HepG2 (cell line): ENCODE measurements around the gene SKIDA1. TPM values are rescaled to one million over a fixed set of nuclear protein-coding genes. Genes with fewer than 3 reads are reported as not detected.
A peak's percentile ranks its signal among the peaks of the same experiment; 100 is the strongest.

ENCODE experiments used
- DZIP1 ChIP-seq: sonication (generic); formaldehyde crosslinking; IDR thresholded peaks from 2 replicates; pipeline ENCODE4 v1.5.0; 2020; ENCODE audit warnings: mild to moderate bottlenecking, missing genetic modification reagents
- HOXA7 ChIP-seq: sonication (generic); formaldehyde crosslinking; IDR thresholded peaks from 2 replicates; pipeline ENCODE4 v1.8.1; 2022; ENCODE audit warnings: mild to moderate bottlenecking, missing genetic modification reagents, moderate library complexity
- IRX3 ChIP-seq: sonication (generic); formaldehyde crosslinking; IDR thresholded peaks from 2 replicates; pipeline ENCODE4 v1.8.1; 2023; ENCODE audit warnings: mild to moderate bottlenecking, low read depth, missing genetic modification reagents, borderline replicate concordance
- MLLT10 ChIP-seq: sonication (generic); formaldehyde crosslinking; IDR thresholded peaks from 2 replicates; pipeline ENCODE4 v1.4.0; 2020; ENCODE audit warnings: missing genetic modification reagents
- NFIB ChIP-seq: sonication (generic); formaldehyde crosslinking; IDR thresholded peaks from 2 replicates; pipeline ENCODE4 v1.9.0; 2021; ENCODE audit warnings: missing genetic modification reagents, mild to moderate bottlenecking, borderline replicate concordance
- NR3C1 ChIP-seq: sonication (generic); formaldehyde crosslinking; IDR thresholded peaks from 2 replicates; pipeline ENCODE4 v1.4.0; 2020; ENCODE audit warnings: missing genetic modification reagents
- ONECUT2 ChIP-seq: sonication (generic); formaldehyde crosslinking; IDR thresholded peaks from 2 replicates; pipeline ENCODE4 v1.4.0; 2020; ENCODE audit warnings: missing genetic modification reagents
- PCBP1 ChIP-seq: fragments of 200-400 bp; formaldehyde crosslinking; IDR thresholded peaks from 2 replicates; pipeline ENCODE4 v1.6.1; 2017; ENCODE audit warnings: mild to moderate bottlenecking, low read depth, low read length, borderline replicate concordance
- SAP130 ChIP-seq: IDR thresholded peaks from 2 replicates; pipeline ENCODE4 v1.6.1; 2016; ENCODE audit warnings: low read depth
- SP4 ChIP-seq: sonication (generic); formaldehyde crosslinking; IDR thresholded peaks from 2 replicates; pipeline ENCODE4 v1.8.1; 2023; ENCODE audit warnings: mild to moderate bottlenecking, missing genetic modification reagents
- SYNCRIP ChIP-seq: fragments of 200-400 bp; formaldehyde crosslinking; IDR thresholded peaks from 2 replicates; pipeline ENCODE4 v1.6.1; 2018; ENCODE audit warnings: mild to moderate bottlenecking, low read depth, low read length; ENCODE audit not compliant: insufficient read depth
- TBX3 ChIP-seq: fragments of 450-650 bp; IDR thresholded peaks from 2 replicates; pipeline ENCODE4 v1.6.1; 2017; ENCODE audit warnings: antibody characterized with exemption, mild to moderate bottlenecking, inconsistent platforms, borderline replicate concordance
- TRIM22 ChIP-seq: fragments of 450-650 bp; IDR thresholded peaks from 2 replicates; pipeline ENCODE4 v1.6.1; 2017
- ZFY ChIP-seq: sonication (generic); formaldehyde crosslinking; IDR thresholded peaks from 2 replicates; pipeline ENCODE4 v1.4.0; 2020; ENCODE audit warnings: missing genetic modification reagents
- ZNF34 ChIP-seq: sonication (generic); formaldehyde crosslinking; IDR thresholded peaks from 2 replicates; pipeline ENCODE4 v1.4.0; 2020; ENCODE audit warnings: mild to moderate bottlenecking, missing genetic modification reagents, borderline replicate concordance
- ZNF556 ChIP-seq: sonication (generic); formaldehyde crosslinking; IDR thresholded peaks from 2 replicates; pipeline ENCODE4 v1.4.0; 2020; ENCODE audit warnings: mild to moderate bottlenecking, missing genetic modification reagents, borderline replicate concordance
- ZNF609 ChIP-seq: sonication (generic); formaldehyde crosslinking; IDR thresholded peaks from 2 replicates; pipeline ENCODE4 v1.4.0; 2020; ENCODE audit warnings: mild to moderate bottlenecking, missing genetic modification reagents, borderline replicate concordance
- polyA plus RNA-seq, 8 experiments: library from polyadenylated mRNA; depleted of rRNA in 3 of 8; stranded (reverse) in 7 of 8; unstranded in 1 of 8; fragments of >200 nt; fragmentation: Illumina TruSeq in 4 of 8; extraction: Trizol in 4 of 8; gene quantifications; 2 replicates each; pipeline versions ENCODE4 v1.2.1 to v1.2.3, GENCODE V29; 2011 to 2016; ENCODE audit warnings: low read depth in 4 of 8, missing spikeins in 1 of 8, mixed read lengths in 1 of 8; ENCODE audit not compliant: insufficient read depth in 1 of 8
- total RNA-seq, 5 experiments: library from RNA; depleted of rRNA; stranded (reverse); fragments of >200 nt; fragmentation: Illumina TruSeq; extraction: Trizol; gene quantifications; 2 replicates each; pipeline ENCODE4 v1.2.3, GENCODE V29; 2016; ENCODE audit warnings: low read depth in 1 of 5
- TF ChIP-seq, protein P1 (sequence below): sonication (generic); formaldehyde crosslinking; conservative IDR thresholded peaks from 2 replicates; pipeline ENCODE4 v1.4.0; 2020; ENCODE audit warnings: missing genetic modification reagents
- TF ChIP-seq, protein P2 (sequence below): sonication (generic); formaldehyde crosslinking; IDR thresholded peaks from 2 replicates; pipeline ENCODE4 v1.5.1; 2020; ENCODE audit warnings: missing genetic modification reagents, mild to moderate bottlenecking, borderline replicate concordance

SKIDA1 gene
- total and polyA plus RNA-seq, 2 of the 13 experiments (the other 11 are each of a cell fraction or from before 2014, with no cell fraction given), result 0.73 to 1.5 TPM

DNA sequence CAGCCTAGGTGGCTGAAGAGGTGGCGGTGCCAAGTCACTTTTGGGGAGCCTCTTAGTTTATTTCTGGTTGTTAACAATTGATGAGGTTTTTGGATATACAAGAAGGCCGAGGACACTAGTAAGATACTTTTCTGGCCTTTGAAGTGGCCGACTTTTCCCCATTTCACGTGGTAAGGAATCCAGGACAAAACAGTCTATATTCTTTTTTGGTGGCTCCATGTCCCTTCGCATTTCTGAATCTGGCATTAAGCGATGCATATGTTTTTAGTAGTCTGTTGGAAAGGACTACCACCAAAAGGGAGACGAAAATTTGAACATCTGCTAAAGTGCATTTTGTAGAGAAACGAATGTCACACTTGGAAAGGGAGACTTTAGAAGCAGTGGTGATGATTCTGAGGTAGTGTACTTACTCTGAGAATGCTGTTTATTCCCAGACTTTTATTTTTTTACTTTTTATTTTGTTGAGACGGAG is 10.0 kb upstream of the SKIDA1 start (continued):
- TF ChIP-seq ZNF556 (0 out of 2 replicates have a peak, but pooled peaks have one; percentile 22), TBX3 (no peak), PCBP1 (no peak), NR3C1 (no peak), TRIM22 (no peak), MLLT10 (no peak), SAP130 (CRISPR knock-in tag) (no peak), DZIP1 (CRISPR knock-in tag) (no peak), HOXA7 (CRISPR knock-in tag) (no peak), ZNF34 (CRISPR knock-in tag) (0 out of 2 replicates have a peak, but pooled peaks have one; percentile 14), ZFY (CRISPR knock-in tag) (no peak), IRX3 (peak; percentile 47; the same call in 1 of the 2 replicates), SYNCRIP (no peak), ZNF609 (CRISPR knock-in tag) (no peak), NFIB (no peak), SP4 (CRISPR knock-in tag) (no peak), ONECUT2 (CRISPR knock-in tag) (no peak)
- TF ChIP-seq, protein P1, sequence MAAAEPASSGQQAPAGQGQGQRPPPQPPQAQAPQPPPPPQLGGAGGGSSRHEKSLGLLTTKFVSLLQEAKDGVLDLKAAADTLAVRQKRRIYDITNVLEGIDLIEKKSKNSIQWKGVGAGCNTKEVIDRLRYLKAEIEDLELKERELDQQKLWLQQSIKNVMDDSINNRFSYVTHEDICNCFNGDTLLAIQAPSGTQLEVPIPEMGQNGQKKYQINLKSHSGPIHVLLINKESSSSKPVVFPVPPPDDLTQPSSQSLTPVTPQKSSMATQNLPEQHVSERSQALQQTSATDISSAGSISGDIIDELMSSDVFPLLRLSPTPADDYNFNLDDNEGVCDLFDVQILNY (CRISPR knock-in tag), result no peak
- TF ChIP-seq, protein P2, sequence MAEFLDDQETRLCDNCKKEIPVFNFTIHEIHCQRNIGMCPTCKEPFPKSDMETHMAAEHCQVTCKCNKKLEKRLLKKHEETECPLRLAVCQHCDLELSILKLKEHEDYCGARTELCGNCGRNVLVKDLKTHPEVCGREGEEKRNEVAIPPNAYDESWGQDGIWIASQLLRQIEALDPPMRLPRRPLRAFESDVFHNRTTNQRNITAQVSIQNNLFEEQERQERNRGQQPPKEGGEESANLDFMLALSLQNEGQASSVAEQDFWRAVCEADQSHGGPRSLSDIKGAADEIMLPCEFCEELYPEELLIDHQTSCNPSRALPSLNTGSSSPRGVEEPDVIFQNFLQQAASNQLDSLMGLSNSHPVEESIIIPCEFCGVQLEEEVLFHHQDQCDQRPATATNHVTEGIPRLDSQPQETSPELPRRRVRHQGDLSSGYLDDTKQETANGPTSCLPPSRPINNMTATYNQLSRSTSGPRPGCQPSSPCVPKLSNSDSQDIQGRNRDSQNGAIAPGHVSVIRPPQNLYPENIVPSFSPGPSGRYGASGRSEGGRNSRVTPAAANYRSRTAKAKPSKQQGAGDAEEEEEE, result no peak
